Measurements from ENCODE around the gene DOHH.
"Not testable (repeated sequence)": the region's sequence is repeated elsewhere in the genome, so short reads cannot be mapped to it uniquely, and the experiment has no call there.

Gene DOHH

DNA sequence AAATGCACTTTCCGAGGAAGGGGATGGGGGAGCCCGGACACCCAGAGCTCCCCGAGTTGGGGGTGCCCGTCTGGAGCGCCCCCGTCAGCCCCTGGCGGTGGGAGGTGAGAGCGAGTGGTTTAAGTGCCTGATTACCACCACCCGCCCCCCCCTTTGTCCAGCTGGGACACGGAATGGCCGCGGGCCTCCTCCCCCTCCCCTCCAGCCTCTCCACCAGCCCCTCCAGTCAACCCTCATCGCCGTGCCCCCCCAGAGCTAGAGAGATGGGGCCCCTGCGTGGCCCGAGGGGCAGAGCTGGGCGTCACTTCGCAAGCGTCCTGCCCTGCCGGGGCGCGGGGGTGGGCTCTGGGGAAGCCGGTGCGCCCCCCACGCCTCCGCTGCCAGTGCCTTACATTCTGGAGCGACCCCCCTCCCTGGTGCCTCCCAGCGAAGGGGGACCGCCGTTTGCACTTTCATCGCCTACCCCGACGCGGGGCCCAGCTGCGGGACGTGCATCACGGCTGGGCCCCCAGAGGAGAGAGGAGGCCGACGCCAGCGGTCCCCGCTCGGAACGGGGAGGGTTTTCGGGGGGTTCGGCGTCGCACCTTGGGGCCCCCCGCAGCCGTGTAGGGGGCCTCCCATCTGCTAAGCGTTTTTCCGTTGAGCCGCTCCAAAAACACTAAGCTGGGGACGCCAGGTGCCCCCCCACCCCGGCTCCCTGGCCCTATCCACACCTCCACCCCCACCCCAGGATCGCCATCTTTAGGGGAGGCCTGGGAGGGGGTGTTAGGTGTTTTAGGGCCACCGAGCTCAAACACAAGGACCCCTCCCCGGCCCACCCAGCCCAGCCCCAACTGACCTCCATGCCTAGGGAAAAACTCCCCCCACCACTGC is 36.5 kb downstream of the DOHH start:
- FAIRE-seq, result no peak
- DNase-seq (ENCODE audit: insufficient read length, low spot score), result no peak

DNA sequence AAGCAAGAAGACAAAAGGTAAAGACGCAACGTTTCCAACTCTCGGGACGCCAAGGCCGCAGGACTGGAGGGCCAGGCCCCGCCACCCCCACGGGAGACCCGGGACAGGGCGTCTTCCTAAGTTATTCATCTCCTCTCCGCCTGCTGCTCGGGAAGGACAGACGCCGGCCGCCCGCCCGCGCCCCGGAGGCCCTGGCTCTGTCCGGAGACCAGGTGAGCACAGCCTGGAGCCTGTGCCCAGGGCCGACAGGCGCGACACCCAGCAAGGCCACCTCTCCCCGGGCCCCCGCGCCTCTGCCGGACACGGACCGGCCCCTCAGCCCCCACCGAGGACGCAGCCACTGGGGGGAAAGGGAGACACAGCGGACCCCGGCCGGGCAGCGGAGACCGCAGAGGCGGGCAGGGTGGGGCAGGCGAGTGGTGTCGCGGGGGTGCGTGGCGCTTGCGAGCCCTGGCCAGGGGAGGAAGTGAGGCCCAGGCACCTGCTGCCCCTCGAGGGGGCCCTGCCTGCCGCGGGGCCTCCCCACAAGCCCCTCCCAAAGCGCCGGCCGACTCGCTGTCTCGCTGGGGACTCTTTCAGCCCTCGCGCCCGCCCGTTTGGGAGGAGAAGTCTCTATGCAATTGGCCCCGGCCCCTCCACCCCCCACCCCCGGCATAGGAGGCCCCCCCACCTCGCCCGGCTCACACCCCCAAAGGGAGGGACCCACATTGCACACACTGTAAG is 37.3 kb downstream of the DOHH start:
- FAIRE-seq (no peak), DNase-seq (ENCODE audit: insufficient read length, low spot score) (no peak)

DNA sequence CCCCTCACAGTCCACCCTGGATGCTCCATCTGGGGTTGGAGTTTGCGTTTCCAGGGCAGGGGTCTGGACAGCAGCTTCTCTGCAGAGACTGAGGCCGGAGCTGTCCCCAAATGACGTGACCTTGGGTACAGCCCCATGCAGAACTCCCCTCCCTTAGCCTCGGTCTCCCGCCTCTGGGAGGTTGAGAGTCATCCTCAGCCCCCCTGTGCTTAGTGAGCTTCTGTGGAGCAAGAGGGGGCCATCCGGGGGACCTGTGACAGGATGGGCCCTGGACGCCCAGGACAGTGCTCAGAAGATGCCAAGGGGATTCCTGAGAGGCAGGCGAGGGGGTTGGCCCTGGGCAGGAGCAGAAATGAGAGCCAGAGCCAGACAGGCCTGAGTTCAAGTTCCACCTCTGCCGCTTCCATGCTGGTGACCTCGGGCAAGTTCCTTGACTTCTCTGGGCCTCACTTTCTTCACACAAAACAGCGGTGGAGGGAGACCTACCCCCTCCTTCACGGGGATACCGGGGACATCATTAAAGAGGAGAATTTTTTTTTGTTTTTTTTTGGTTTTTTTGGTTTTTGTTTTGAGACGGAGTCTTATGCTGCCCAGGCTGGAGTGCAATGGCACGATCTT is 40.4 kb downstream of the DOHH start:
- no peak for DNase-seq (ENCODE audit: insufficient read length, low spot score)
- no peak for FAIRE-seq

DNA sequence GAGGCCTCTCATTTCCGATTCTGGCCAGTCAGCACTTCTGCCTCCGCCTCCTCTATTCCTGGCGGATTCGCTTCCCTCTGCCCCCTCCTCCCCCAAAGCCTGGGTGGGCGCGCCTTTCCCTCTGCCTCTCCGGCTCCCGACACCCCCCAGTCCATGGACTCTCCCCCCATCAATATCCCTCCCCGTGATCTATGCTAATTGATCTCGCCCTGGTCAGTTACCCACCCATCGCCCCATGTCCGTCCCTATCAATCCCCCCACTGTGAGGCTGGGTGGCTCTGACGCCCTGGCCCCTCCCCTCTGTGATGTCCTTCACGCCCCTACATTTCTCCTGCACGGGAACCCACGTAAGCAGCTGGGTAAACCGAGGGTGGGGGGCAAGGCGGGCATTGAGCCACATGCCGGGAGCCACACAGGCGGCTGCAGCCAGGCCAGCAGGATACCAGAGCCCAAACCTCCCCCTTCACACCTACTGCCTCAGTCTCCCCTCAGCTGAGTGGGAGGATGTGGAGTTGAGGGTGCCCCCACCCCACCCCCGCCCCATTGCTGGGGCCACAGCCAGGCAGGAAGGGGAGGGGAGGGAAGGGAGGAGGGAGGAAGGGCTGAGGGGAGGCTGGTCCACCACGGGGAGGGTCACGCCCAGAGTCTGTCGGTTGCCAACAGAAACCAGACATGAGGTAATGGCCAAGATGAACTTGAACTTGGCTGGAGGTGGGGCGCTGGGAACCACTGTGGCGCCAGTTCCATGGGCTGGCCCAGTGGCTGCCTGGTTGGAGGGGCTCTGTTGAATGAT is 41.2 kb downstream of the DOHH start:
- FAIRE-seq, result no peak
- DNase-seq (ENCODE audit: insufficient read length, low spot score), result no peak

DNA sequence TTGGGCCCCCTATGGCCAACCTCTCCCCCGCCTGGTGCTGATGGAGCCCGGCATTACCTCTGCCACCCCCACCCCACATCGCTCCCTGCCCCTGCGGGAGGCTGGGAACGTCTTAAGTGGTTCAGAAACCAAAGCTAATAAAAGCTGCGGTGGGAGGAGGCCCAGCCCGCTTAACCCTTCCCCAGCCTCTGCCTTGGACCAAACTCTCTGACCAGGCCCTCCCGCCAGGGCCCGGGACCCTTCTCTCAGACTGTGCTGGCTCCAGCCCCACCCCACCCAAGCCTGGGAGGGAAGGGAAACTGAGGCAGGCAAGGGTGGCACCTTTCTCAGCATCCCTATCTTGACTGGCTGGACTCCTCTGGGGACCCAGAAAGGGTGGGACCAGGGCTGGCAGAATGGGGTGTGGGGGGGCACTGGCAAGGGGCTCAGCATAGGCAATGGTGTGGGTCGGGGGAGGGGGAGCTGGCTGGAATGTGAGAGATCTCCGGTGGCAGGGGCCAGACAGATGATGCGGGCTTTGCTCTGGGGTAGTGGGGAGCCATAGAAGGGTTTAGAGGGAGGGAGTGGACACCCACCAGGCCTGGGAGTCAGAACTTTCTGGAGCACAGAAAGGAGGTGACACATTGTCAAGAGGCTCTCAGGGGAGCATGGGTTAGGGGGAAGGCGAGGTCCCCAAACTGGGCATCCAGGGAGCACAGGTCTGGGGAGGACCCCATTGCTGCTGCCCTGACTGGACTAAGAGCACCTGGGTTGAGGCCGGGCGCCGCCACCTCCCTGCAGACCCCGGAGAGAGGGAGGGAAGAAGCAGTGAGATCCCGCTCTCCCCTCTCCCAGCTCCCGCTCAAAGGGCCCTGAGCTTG is 42.0 kb downstream of the DOHH start:
- FAIRE-seq, result no peak
- no peak for DNase-seq (ENCODE audit: insufficient read length, low spot score)

DNA sequence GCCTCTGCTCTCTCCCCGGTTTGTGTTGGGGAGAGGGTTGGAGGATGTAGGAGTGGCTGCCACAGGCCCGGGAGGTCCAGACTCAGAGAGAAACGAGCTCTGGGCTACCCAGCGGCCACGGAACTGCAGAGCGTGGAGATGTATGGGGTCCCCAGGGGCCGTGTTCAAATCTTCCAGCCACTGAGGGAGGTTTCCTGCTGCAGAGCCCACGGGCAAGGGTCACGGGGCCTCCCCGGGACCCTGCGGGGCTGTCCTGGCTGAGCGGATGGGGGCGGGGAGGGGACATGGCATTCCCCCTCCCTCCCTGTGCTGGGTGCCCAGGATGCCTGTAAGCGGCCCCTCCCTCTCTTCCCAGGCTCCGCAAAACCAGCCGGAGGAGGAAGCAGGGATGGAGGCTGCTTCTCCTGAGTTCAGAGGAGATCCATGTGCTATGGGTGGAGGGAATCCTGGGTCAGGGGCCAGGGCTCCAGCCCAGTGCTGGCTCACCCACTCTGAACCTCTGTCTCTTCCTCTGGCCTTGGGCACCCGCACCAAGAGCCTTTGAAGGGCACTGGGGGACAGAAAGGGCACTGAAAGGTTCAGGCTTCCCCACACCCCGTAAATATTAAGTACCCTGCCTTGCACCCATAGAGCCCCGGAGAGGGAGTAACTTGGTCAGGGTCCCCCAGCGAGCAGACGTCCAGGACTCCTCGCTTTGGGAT is 42.8 kb downstream of the DOHH start:
- no peak for FAIRE-seq
- DNase-seq (ENCODE audit: insufficient read length, low spot score), result no peak

DNA sequence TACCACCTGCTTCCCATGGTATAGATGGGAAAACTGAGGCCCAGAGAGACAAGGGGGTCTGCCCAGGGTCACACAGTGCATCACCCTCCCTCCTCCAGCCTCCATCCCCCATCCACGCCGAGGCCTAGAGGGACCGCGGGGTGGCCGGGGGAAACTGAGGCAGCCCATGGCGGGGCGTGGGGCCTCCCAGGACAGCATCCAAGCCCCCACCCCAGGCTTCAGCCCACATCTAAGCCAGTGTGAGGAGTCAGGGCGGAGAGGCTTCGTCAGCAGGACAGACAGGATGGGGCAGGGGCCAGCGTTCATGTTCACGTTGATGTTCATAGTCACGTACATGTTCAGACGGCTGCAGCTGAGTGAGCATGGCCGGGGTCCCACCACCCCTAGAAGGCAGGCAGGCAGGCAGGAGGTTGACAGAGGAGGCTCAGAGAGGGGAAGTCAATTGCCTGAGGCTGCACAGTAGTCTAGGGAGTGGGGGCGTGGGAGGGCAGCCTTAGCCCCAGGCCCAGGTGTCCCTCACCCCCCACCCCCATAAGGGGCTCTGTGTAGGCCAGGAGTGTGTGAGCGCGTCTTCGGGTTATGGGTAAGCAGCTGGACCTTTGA is 43.4 kb downstream of the DOHH start:
- FAIRE-seq (no peak), DNase-seq (ENCODE audit: insufficient read length, low spot score) (no peak)

DNA sequence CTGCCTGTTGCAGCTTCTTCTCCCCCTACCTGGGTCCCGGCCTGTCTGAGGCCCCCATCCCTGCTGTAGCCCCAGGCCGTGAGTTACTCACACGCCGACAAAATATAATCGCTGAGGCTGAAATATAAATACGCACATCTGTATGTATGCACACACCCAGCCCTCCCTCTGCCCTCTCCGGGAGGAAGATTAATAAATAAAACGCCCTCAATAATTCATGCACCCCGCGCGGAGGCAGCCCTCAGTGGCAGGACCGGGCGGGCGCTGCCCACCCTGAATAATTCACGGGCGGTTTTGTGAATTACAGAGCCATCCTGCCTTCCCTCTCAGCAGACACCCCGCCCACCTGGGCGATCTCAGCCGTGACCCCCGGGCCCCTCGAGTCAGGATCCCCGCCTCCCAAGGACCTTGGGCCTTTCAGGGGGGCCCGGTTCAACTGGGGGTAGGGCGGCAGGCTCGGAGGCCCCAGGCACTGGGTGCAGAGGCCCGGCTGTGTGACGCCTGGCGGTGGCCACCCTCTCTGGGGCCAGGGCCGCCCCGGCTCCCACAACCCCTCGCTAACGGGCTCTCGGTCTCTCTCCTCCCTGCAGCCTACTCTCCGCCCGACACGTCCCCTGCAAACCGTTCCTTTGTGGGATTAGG is 44.4 kb downstream of the DOHH start:
- DNase-seq (ENCODE audit: insufficient read length, low spot score) (no peak), FAIRE-seq (no peak)

DNA sequence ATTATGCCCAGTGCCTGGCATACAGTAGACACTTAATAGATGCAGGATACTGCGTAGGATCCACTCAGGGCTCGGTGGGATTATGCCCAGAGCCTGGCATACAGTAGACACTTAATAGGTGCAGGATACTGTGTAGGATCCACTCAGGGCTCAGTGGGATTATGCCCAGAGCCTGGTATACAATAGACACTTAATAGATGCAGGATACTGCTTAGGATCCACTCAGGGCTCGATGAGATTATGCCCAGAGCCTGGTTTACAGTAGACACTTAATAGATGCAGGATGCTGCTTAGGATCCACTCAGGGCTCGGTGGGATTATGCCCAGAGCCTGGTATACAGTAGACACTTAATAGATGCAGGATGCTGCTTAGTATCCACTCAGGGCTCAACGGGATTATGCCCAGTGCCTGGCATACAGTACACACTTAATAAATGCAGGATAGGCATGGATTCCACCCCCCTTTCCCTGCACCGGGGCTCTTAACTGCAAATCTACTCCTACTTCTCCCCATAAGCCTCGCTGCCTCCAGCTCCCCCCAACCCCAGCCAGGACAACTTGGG is 45.0 kb downstream of the DOHH start:
- no peak for FAIRE-seq
- DNase-seq (ENCODE audit: insufficient read length, low spot score), result no peak

DNA sequence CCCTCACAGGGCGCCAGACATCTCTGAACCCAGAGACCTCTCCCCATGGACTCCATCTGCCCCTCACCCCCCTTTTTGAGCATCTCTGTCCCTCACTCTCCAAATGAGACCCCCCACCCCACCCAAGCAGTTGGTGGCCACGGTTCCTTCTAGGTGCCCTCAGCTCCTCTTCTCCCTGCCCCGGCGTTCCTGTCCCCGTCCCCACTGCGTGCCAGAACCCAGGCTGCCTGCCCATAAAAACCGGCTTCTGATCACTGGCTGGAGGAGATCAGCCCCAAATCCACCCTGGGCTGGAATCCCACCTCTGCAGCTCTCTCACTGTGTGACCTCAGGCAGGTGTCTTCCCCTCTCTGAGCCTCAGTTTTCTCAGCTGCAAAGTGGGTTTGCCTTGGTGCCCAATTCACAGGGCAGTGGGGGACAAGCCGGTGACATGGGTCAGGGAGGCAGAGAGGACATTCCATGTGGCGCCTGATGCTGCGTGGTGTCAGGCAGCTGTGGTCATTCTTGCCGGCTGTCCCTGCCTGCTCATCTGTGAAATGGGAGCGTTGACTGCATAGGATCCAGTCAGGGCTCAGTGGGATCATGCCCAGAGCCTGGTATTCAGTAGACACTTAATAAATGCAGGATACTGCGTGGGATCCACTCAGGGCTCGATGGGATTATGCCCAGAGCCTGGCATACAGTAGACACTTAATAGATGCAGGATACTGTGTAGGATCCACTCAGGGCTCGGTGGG is 45.6 kb downstream of the DOHH start:
- DNase-seq (ENCODE audit: insufficient read length, low spot score), result no peak
- FAIRE-seq, result no peak

DNA sequence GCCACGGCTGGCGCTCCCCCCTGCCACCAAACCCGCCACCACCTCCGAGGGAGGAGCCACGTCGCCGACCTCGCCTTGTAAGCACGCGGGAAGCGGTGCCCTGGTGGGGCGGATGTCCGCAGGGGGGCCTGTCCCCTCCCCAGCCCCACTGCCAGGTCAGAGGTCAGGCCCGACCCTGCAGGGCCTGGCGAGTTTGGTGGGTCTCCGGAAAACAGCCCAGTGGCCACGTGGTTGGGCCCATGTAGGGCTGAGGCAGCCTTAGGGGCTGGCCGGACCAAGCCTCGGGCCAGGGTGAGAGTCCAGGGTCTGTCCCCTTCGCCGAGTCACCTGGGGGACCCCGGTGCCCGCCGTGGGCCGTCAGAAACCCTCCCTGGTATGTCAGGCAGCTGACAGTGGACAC is 46.6 kb downstream of the DOHH start:
- no peak for DNase-seq (ENCODE audit: insufficient read length, low spot score)
- FAIRE-seq, result no peak

DNA sequence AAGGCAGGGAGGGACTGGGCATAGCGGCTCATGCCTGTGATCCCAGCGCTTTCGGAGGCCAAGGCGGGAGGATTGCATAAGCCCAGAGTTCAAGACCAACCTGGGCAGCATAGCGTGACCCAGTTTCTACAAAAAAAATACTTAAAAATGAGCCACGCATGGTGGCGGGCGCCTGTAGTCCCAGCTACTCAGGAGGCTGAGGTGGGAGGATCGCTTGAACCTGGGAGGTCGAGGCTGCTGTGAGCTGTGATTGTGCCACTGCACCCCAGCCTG is 47.6 kb downstream of the DOHH start:
- not testable (repeated sequence) for FAIRE-seq; DNase-seq (ENCODE audit: insufficient read length, low spot score)

DNA sequence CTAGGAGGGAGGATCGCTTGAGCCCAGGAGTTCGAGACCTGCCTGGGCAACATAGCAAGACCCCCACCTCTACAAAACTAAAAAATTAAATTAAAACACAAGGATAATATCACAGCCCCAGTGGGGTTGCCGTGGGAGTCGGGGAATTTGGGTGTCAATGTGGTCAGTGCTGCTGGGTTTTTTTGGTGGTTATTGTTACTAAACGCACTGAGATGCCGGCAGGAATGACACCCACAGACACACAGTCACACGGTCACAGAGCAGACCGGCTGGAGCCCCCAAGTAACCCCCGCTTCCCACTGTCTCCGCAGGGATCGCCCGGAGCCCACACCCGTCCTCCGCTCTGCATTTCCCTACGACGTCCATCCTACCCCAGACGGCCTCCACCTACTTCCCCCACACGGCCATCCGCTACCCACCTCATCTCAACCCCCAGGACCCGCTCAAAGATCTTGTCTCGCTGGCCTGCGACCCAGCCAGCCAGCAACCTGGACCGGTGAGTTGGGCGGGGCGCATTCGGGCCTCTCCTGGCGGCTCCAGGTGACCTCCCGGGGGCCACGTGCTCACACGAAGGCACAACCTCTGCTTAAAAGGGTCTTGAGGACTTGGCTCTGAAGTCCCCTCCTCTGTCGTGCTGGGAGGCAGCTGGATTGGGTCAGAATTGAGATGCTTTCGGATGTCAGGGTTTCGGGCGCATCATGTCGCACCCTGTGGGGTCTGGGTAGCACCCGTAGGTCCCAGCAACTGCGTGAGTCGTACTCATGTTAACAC is 48.1 kb downstream of the DOHH start:
- no peak for FAIRE-seq
- no peak for DNase-seq (ENCODE audit: insufficient read length, low spot score)

DNA sequence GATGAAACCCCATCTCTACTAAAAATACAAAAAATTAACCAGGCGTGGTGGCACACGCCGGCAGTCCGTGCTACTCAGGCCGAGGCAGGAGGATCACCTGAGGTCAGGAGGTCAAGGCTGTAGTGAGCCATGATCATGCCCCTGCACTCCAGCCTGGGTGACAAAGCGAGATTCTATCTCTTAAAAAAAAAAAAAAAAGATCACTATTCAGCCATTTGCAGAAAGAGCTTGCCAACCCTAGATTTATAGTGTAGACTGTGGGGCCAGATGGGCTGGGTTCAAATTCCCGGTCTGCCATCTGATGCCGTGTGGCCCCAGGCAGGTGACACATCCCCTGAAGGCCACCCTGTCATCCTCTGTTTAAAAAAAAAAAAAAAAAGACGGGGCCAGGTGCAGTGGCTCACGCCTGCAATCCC is 49.0 kb downstream of the DOHH start:
- FAIRE-seq, result no peak

DNA sequence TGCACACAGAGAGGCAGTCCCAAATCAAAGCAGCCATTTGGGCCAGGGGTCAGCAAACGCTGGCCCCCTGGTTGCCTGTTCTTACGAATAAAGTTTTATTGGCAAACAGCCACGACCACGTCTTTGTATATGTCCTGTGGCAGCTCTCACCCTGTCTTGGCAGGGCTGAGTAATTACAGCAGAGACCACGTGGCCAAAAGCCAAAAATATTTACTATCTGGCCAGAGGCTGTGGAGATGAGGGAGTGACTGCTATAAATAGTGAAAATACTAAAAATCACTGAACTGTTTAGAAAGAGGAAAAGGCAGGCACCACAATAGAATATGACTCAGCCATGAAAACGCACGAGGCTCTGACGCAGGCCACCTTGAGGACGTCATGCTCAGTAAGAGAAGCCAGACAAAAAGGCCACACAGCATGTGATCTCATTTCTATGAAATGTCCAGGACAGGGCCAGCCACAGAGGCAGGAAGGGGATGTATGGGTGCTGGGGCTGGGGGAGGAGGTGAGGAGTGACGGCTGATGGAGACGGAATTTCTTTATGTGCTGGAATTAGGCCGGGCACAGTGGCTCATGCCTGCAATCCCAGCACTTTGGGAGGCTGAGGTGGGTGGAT is 49.6 kb downstream of the DOHH start:
- DNase-seq (ENCODE audit: insufficient read length, low spot score), result peak; percentile 65
- FAIRE-seq, result no peak

More for the DNA sequence above, 49.0 kb downstream of the DOHH start:
- DNase-seq (ENCODE audit: insufficient read length, low spot score), result no peak

DNA sequence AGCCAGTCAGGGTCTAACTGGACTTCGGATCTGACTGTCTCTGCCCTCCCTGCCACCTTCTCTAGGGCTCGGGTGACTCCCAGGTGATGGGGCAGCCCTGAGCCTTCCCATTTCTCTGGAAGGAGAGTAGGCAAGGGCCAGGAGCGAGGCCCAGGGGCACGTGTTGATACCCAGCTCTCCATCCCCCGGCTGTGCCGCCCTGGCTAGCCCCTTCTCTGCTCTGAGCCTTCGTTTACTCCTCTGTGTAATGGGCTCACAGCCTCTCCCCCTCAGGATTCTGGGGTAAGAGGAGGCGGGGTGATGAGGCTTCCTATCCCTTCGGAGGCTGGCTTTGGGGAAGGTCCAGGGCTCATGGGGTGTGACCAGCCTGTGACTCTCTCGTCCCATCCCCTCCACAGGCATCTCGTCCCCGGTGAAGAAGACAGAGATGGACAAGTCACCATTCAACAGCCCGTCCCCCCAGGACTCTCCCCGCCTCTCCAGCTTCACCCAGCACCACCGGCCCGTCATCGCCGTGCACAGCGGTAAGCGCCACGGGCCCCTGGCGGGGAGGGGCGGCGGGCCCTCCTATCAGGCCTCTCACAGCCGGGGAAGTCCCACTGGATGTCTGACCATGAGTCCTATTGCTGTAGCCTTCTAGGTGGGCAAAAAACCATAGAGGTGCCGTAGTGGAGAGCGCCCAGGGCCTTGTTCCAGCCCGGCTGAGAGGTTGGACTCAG is 51.7 kb downstream of the DOHH start:
- DNase-seq (ENCODE audit: insufficient read length, low spot score), result no peak
- no peak for FAIRE-seq
